Ovary (tissue), 9 donors: ENCODE data around the gene GABRG3. TPM values are rescaled to one million over a fixed set of nuclear protein-coding genes. Genes with fewer than 3 reads are reported as not detected.

Experiments used
- DNase-seq, 5 donors: peaks; one replicate each; pipeline ENCODE4 v3.0.0-alpha.2; 2019 to 2020
- H3K27ac ChIP-seq, 2 donors: fragments of 200-600 bp; one replicate each; pipeline versions ENCODE4 v1.5.1 to v1.8.0; 2019 to 2022
- H3K27me3 ChIP-seq: fragments of 200-600 bp; one replicate; pipeline ENCODE4 v1.8.0; 2022
- H3K36me3 ChIP-seq: fragments of 200-600 bp; sonication (generic); one replicate; pipeline ENCODE4 v1.5.1; 2019
- H3K4me1 ChIP-seq: one replicate; pipeline ENCODE4 v1.8.1; 2013; ENCODE audit warnings: mild to moderate bottlenecking, moderate library complexity; ENCODE audit not compliant: insufficient read depth
- H3K4me3 ChIP-seq: fragments of 200-600 bp; sonication (generic); one replicate; pipeline ENCODE4 v1.5.1; 2017
- H3K9me3 ChIP-seq, 2 donors: fragments of 200-600 bp in 1 of 2; sonication (generic) in 1 of 2; one replicate each; pipeline versions ENCODE4 v1.5.1 to v1.8.1; 2013 to 2019; ENCODE audit warnings: mild to moderate bottlenecking in 1 of 2, moderate library complexity in 1 of 2
- CTCF ChIP-seq, 3 donors: fragments of 450-650 bp in 2 of 3; fragments of 200-600 bp in 1 of 3; IDR thresholded peaks; one replicate each; pipeline versions ENCODE4 v1.5.1 to v1.8.0; 2016 to 2022; ENCODE audit warnings: antibody characterized with exemption in 3 of 3, mild to moderate bottlenecking in 1 of 3
- EP300 ChIP-seq: sonication (generic); formaldehyde crosslinking; IDR thresholded peaks from one replicate; pipeline ENCODE4 v1.6.1; 2017; ENCODE audit warnings: antibody characterized with exemption
- POLR2A ChIP-seq: fragments of 450-650 bp; IDR thresholded peaks from one replicate; pipeline ENCODE4 v1.6.1; 2017; ENCODE audit warnings: antibody characterized with exemption, mild to moderate bottlenecking, moderate library complexity
- WGBS, 3 donors: extraction: QIAGEN DNeasy Blood & Tissue Kit in 1 of 3; methylation state at CpG; one replicate each; pipeline versions ENCODE4 v1.1.5 to v1.1.7; 2013 to 2017; 5-methylcytosine and 5-hydroxymethylcytosine counted together
- intact Hi-C, 4 donors: fragments of 100-400 bp; cut with DNase I; formaldehyde crosslinking; loops; one replicate each; pipeline versions ENCODE4 v1.11.0 to v1.15.1; 2022 to 2023
- polyA plus RNA-seq, 2 donors: library from polyadenylated mRNA; stranded (reverse); fragments of 200-250 nt in 1 of 2; fragments of 350-450 nt in 1 of 2; fragmentation: Illumina TruSeq in 1 of 2; extraction: RNeasy Lipid Tissue Mini Kit (QIAGEN cat#74804) in 1 of 2; gene quantifications; one replicate each; pipeline ENCODE4 v1.2.3, GENCODE V29; 2013 to 2014
- total RNA-seq, 7 donors: library from RNA; depleted of rRNA in 2 of 7; stranded (reverse); fragments of >200 nt in 2 of 7; fragmentation: NEBNext Ultra II Directional in 3 of 7; extraction: Animal tissue kit (Norgen Biotek cat#: 25700) in 3 of 7; gene quantifications; one replicate each; pipeline versions ENCODE4 v1.1.0 to v1.2.4, GENCODE V29; 2016 to 2023
- donor health status: DM: no; HTN: no; CAD: no; lungs with moderate emphysema.
- donor health status: DM: no; HTN: no; CAD: no.
- donor health status: Bipolar disorder and iron deficiency.
- donor health status: DM: yes; HTN: yes; CAD: no.
- donor health status: DM: no; HTN: no; CAD: no.
- donor health status: DM: yes; HTN: yes; CAD: no.

Gene GABRG3
- total and polyA plus RNA-seq, 9 donors = 0.01 to 0.18 (median 0.13) TPM; not detected in 6

- no peaks in the 10 kb centered on the region for H3K4me1 ChIP-seq
- H3K9me3 ChIP-seq = no peaks in the 10 kb centered on the region
- no peak overlapping the region for H3K4me3 ChIP-seq
- H3K36me3 ChIP-seq = no peaks in the 10 kb centered on the region
- TF ChIP-seq CTCF (IDR thresholded peaks at IDR 0.05) (no peak), EP300 (no peak), POLR2A (no peak)
- H3K27me3 ChIP-seq = no peaks in the 10 kb centered on the region
- DNase-seq = no peak
- intact Hi-C loops = no loop called here
- H3K27ac ChIP-seq = no peak overlapping the region
Observed at GRCh38 chr15:27422997-27423396, 452.0 kb downstream of the GABRG3 start.

GRCh38 chr15:27426805-27427204, 455.8 kb downstream of the GABRG3 start:
- intact Hi-C loops = no loop called here
- Histone ChIP-seq H3K4me3 (no peak overlapping the region), H3K36me3 (no peaks in the 10 kb centered on the region), H3K27ac (no peak overlapping the region), H3K4me1 (no peaks in the 10 kb centered on the region), H3K27me3 (no peaks in the 10 kb centered on the region), H3K9me3 (no peaks in the 10 kb centered on the region)
- 16 to 23% (median 17%) methylated on average over 1 of the region's 1 CpG for WGBS, 3 donors
- DNase-seq = no peak
- TF ChIP-seq POLR2A = no peak
- TF ChIP-seq EP300 = no peak
- TF ChIP-seq CTCF (IDR thresholded peaks at IDR 0.05) = no peak

GRCh38 chr15:27427276-27427675, 456.3 kb downstream of the GABRG3 start:
- 59 to 78% (median 73%) methylated on average over 1 of the region's 1 CpG for WGBS, 3 donors

GRCh38 chr15:27428151-27428550, 457.2 kb downstream of the GABRG3 start:
- TF ChIP-seq POLR2A (no peak), EP300 (no peak), CTCF (IDR thresholded peaks at IDR 0.05) (no peak)
- intact Hi-C loops = no loop called here
- DNase-seq = no peak
- 63 to 95% (median 95%) methylated on average over 3 of the region's 3 CpGs for WGBS, 3 donors
- Histone ChIP-seq H3K27me3 (no peaks in the 10 kb centered on the region), H3K4me3 (no peak overlapping the region), H3K9me3 (no peaks in the 10 kb centered on the region), H3K27ac (no peak overlapping the region), H3K4me1 (no peaks in the 10 kb centered on the region), H3K36me3 (no peaks in the 10 kb centered on the region)

More at GRCh38 chr15:27427276-27427675, 456.3 kb downstream of the GABRG3 start:
- H3K36me3 ChIP-seq = no peaks in the 10 kb centered on the region
- no peaks in the 10 kb centered on the region for H3K4me1 ChIP-seq
- no peak overlapping the region for H3K4me3 ChIP-seq
- H3K9me3 ChIP-seq = no peaks in the 10 kb centered on the region
- no peak for TF ChIP-seq POLR2A
- TF ChIP-seq EP300 = no peak
- TF ChIP-seq CTCF (IDR thresholded peaks at IDR 0.05) = no peak
- DNase-seq = no peak
- no peak overlapping the region for H3K27ac ChIP-seq
- no peaks in the 10 kb centered on the region for H3K27me3 ChIP-seq
- intact Hi-C loops = no loop called here

GRCh38 chr15:27429577-27429976, 458.6 kb downstream of the GABRG3 start:
- no peak overlapping the region for H3K27ac ChIP-seq
- no peak overlapping the region for H3K4me3 ChIP-seq
- TF ChIP-seq EP300 (no peak), CTCF (IDR thresholded peaks at IDR 0.05) (no peak), POLR2A (no peak)
- 91 to 96% (median 93%) methylated on average over 4 of the region's 4 CpGs for WGBS, 3 donors
- DNase-seq = no peak
- intact Hi-C loops = no loop called here
- no peaks in the 10 kb centered on the region for H3K27me3 ChIP-seq
- no peaks in the 10 kb centered on the region for H3K36me3 ChIP-seq
- no peaks in the 10 kb centered on the region for H3K9me3 ChIP-seq
- no peaks in the 10 kb centered on the region for H3K4me1 ChIP-seq
